Breast epithelium (tissue), 4 donors: ENCODE measurements around the gene MYH9. TPM values are rescaled to one million over a fixed set of nuclear protein-coding genes. Genes with fewer than 3 reads are reported as not detected.
"Not testable (repeated sequence)": the region's sequence is repeated elsewhere in the genome, so short reads cannot be mapped to it uniquely, and the experiment has no call there.

Experiments
- DNase-seq, 2 donors: peaks; one replicate each; pipeline ENCODE4 v3.0.0-alpha.2; 2019; ENCODE audit warnings: low spot score in 2 of 2
- H3K27ac ChIP-seq, 2 donors: fragments of 200-600 bp; sonication (generic) in 1 of 2; one replicate each; pipeline ENCODE4 v1.5.1; 2016 to 2019; ENCODE audit warnings: mild to moderate bottlenecking in 1 of 2
- H3K27me3 ChIP-seq, 2 donors: fragments of 200-600 bp; sonication (generic) in 1 of 2; one replicate each; pipeline versions ENCODE4 v1.5.1 to v1.6.0; 2017 to 2019; ENCODE audit warnings: control low read depth in 1 of 2, mild to moderate bottlenecking in 1 of 2
- H3K36me3 ChIP-seq: fragments of 200-600 bp; one replicate; pipeline ENCODE4 v1.5.1; 2019
- H3K4me1 ChIP-seq, 2 donors: fragments of 200-600 bp; sonication (generic); one replicate each; pipeline ENCODE4 v1.5.1; 2016 to 2019; ENCODE audit warnings: control low read depth in 1 of 2
- H3K4me3 ChIP-seq, 3 donors: fragments of 200-600 bp; sonication (generic); 1 replicate in 2 of 3; 2 replicates in 1 of 3; pipeline ENCODE4 v1.5.1; 2016 to 2019; ENCODE audit warnings: mild to moderate bottlenecking in 3 of 3, moderate library complexity in 2 of 3
- H3K9me3 ChIP-seq, 2 donors: fragments of 200-600 bp; sonication (generic) in 1 of 2; one replicate each; pipeline ENCODE4 v1.5.1; 2016 to 2019; ENCODE audit warnings: control low read depth in 1 of 2
- CTCF ChIP-seq, 3 donors: fragments of 450-650 bp; IDR thresholded peaks; one replicate each; pipeline ENCODE4 v1.5.1; 2016 to 2017; ENCODE audit warnings: antibody characterized with exemption in 3 of 3, mild to moderate bottlenecking in 3 of 3, moderate library complexity in 3 of 3
- POLR2A ChIP-seq: fragments of 450-650 bp; IDR thresholded peaks from one replicate; pipeline ENCODE4 v1.6.1; 2016; ENCODE audit warnings: antibody characterized with exemption, mild to moderate bottlenecking, moderate library complexity
- POLR2AphosphoS5 ChIP-seq, 3 donors: sonication (generic); formaldehyde crosslinking; IDR thresholded peaks; one replicate each; pipeline ENCODE4 v1.6.1; 2017; ENCODE audit warnings: antibody characterized with exemption in 3 of 3
- intact Hi-C: fragments of 100-400 bp; cut with DNase I; formaldehyde crosslinking; loops from one replicate; pipeline ENCODE4 v1.15.1; 2023; ENCODE audit warnings: low total_unique reads
- total RNA-seq, 3 donors: library from RNA; depleted of rRNA; stranded (reverse); fragments of >200 nt; gene quantifications; one replicate each; pipeline ENCODE4 v1.1.0, GENCODE V29; 2016

Gene MYH9
- total RNA-seq, 3 donors from 2014 or later, result 169 to 392 (median 268) TPM

DNA sequence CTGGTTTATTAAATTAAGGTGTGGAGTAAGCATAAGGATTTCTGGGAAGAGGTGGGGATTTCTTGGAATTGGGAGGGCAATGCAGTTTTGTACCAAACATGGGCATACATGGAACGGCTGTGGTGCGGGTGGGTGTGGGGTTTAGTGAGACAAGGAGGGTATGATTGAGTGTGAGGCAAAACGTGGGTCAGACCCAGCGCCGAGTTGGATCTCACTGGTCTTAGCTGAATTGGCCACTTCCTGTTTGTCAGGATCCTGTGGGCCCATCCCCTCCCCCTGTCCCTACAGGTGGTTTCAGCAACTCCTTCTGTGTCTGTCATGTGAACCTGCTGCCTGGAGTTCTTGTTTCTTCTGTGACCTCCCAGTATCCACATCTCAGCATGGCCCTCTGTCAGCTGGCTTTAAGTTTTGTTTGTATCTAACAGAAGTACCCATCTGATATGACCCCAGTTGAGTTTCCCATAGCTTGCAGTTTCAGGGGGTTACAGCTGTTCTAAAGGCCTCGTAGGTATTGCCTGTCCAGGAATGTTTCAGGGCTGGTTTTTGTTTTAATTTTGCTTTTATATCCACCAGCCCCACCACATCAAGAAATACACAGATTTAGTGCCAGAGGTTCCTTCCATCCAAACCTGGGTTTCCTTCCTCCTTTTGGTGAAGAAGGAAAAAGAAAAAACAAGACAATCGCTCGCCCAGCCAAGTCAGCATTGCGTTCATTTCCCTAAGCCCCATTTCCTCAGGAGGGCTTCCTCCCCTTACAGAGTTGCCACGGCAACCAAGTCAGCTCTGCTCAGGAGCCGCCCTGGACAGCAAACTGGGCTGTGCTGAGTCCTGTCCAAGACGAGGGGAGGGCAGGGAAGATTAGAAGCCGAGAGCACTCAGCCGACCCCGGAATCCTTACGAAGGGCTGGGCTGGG, 128.8 kb downstream of the MYH9 start:
- Histone ChIP-seq H3K36me3 (no peaks in the 10 kb centered on the region), H3K9me3 (no peaks in the 10 kb centered on the region), H3K4me3 (peak overlapping the region in 1 of 3 donors; percentile 19), H3K27ac (peak overlapping the region; percentile 76 to 83), H3K27me3 (no peaks in the 10 kb centered on the region), H3K4me1 (peaks cover 5 to 12% of the 10 kb centered on the region in 2 donors)
- intact Hi-C loops, result no loop called here
- peak; percentile 54 to 58 for DNase-seq
- TF ChIP-seq POLR2A, result no peak
- TF ChIP-seq CTCF (IDR thresholded peaks at IDR 0.05), result peak in 1 of 3 donors; percentile 20
- TF ChIP-seq POLR2AphosphoS5 (IDR thresholded peaks at IDR 0.05), result peak in 1 of 3 donors; percentile 17

- peak overlapping the region; percentile 76 to 83 for H3K27ac ChIP-seq
- DNase-seq, result no peak
- intact Hi-C loops, result no loop called here
- TF ChIP-seq POLR2A (no peak), CTCF (IDR thresholded peaks at IDR 0.05) (no peak), POLR2AphosphoS5 (IDR thresholded peaks at IDR 0.05) (no peak)
- no peak overlapping the region for H3K4me3 ChIP-seq
- H3K4me1 ChIP-seq, result peaks cover 5 to 21% of the 10 kb centered on the region in 2 donors
- no peaks in the 10 kb centered on the region for H3K27me3 ChIP-seq
- no peaks in the 10 kb centered on the region for H3K9me3 ChIP-seq
- no peaks in the 10 kb centered on the region for H3K36me3 ChIP-seq
These were observed 129.7 kb downstream of the MYH9 start for GRCh38 chr22:36257948-36258670.

DNA sequence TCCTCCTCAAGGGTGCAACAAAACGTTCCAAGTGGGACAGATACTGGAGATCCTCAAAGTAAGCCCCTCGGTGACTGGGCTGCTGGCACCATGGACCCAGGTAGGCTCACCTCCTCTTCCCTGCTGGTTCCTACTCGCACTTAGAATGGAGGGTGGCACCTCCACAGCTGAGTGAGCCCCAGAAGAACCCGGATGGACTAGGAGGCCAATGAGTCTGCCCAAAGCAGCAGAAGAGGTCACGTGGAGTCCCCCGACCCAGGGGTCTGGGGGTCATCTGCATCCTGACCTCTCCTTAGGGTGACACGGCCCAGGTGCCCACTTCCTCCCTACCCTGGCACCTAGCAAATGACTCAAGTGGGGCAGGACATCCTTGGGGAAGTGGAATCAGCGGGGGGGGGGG, 130.5 kb downstream of the MYH9 start:
- peaks cover 5 to 16% of the 10 kb centered on the region in 2 donors for H3K4me1 ChIP-seq
- peak in 1 of 2 donors; percentile 37 for DNase-seq
- H3K27me3 ChIP-seq, result no peaks in the 10 kb centered on the region
- no peak overlapping the region for H3K4me3 ChIP-seq
- H3K9me3 ChIP-seq, result no peaks in the 10 kb centered on the region
- peak overlapping the region; percentile 35 to 83 for H3K27ac ChIP-seq
- intact Hi-C loops, result no loop called here
- TF ChIP-seq POLR2AphosphoS5 (IDR thresholded peaks at IDR 0.05), result no peak
- no peaks in the 10 kb centered on the region for H3K36me3 ChIP-seq

GRCh38 chr22:36256478-36256877, 131.3 kb downstream of the MYH9 start:
- DNase-seq, result no peak
- H3K27me3 ChIP-seq, result no peaks in the 10 kb centered on the region
- peak overlapping the region in 1 of 2 donors; percentile 66 for H3K27ac ChIP-seq
- no peaks in the 10 kb centered on the region for H3K36me3 ChIP-seq
- H3K9me3 ChIP-seq, result no peaks in the 10 kb centered on the region
- intact Hi-C loops, result no loop called here
- no peak overlapping the region for H3K4me3 ChIP-seq
- H3K4me1 ChIP-seq, result peaks cover 5 to 16% of the 10 kb centered on the region in 2 donors
- no peak for TF ChIP-seq POLR2AphosphoS5 (IDR thresholded peaks at IDR 0.05)
- no peak for TF ChIP-seq CTCF (IDR thresholded peaks at IDR 0.05)
- no peak for TF ChIP-seq POLR2A

GRCh38 chr22:36255572-36255971, 132.2 kb downstream of the MYH9 start:
- H3K27me3 ChIP-seq, H3K36me3 ChIP-seq, DNase-seq, intact Hi-C loops, H3K9me3 ChIP-seq: not testable (repeated sequence)
- Histone ChIP-seq H3K4me1 (peaks cover 5 to 16% of the 10 kb centered on the region in 2 donors), H3K27ac (peak overlapping the region; percentile 60 to 93), H3K4me3 (peak overlapping the region in 2 of 3 donors; percentile 26 to 62)
